Type B pancreatic cell (in vitro differentiated cells): ENCODE data around the gene LRBA. TPM values are rescaled to one million over a fixed set of nuclear protein-coding genes. Genes with fewer than 3 reads are reported as not detected.

ENCODE experiments used
- DNase-seq: peaks from one replicate; pipeline ENCODE4 v3.0.0; 2021; ENCODE audit warnings: mixed read lengths; ENCODE audit not compliant: unreplicated experiment; ENCODE audit errors: extremely low spot score
- H3K27ac Mint-ChIP-seq: 2 replicates; pipeline ENCODE4 v1.8.0; 2021; ENCODE audit warnings: mild to moderate bottlenecking, mixed read lengths
- H3K27me3 Mint-ChIP-seq: 2 replicates; pipeline ENCODE4 v1.8.0; 2021; ENCODE audit warnings: mixed read lengths
- H3K36me3 Mint-ChIP-seq: 2 replicates; pipeline ENCODE4 v1.8.0; 2021; ENCODE audit warnings: mixed read lengths
- H3K4me1 Mint-ChIP-seq: one replicate; pipeline ENCODE4 v1.8.0; 2021; ENCODE audit warnings: mixed read lengths; ENCODE audit not compliant: unreplicated experiment
- H3K4me3 Mint-ChIP-seq: 2 replicates; pipeline ENCODE4 v1.8.0; 2021; ENCODE audit warnings: mild to moderate bottlenecking, mixed read lengths
- H3K9me3 Mint-ChIP-seq: 2 replicates; pipeline ENCODE4 v1.8.0; 2021; ENCODE audit warnings: mixed read lengths
- total RNA-seq: library from RNA; stranded (reverse); gene quantifications from 2 replicates; pipeline ENCODE4 v1.2.1, GENCODE V29; 2021; ENCODE audit warnings: low replicate concordance
- TF ChIP-seq, protein P1 (sequence below): fragments of 200-600 bp; sonication (generic); conservative IDR thresholded peaks from 2 replicates; pipeline ENCODE4 v1.5.0; 2021; ENCODE audit warnings: antibody characterized with exemption, mild to moderate bottlenecking

LRBA gene
- total RNA-seq, 1 donor from 2014 or later = 64.5 TPM

DNA sequence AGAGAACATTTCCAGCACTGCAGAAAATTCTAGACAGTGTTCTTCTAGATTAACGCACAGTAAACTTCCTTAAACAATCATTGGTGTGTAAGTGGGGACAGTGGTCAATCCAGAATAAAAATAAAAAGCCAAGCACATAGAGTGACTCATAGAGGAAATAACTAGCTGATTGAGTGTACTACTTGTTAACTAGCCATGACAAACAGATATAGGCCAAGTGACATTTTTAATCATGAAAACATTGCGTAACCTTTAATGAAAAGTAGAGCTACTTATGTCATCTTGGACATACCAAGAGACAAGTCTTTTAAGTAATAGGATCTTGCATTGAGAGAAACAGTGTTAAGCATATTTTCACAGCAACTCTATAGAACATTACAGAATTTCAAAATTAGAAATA lies 667.0 kb downstream of the LRBA start:
- no peaks in the 10 kb centered on the region for H3K9me3 Mint-ChIP-seq
- peaks cover 13% of the 10 kb centered on the region for H3K4me1 Mint-ChIP-seq
- DNase-seq = no peak
- H3K27ac Mint-ChIP-seq = no peak overlapping the region
- TF ChIP-seq, protein P1, sequence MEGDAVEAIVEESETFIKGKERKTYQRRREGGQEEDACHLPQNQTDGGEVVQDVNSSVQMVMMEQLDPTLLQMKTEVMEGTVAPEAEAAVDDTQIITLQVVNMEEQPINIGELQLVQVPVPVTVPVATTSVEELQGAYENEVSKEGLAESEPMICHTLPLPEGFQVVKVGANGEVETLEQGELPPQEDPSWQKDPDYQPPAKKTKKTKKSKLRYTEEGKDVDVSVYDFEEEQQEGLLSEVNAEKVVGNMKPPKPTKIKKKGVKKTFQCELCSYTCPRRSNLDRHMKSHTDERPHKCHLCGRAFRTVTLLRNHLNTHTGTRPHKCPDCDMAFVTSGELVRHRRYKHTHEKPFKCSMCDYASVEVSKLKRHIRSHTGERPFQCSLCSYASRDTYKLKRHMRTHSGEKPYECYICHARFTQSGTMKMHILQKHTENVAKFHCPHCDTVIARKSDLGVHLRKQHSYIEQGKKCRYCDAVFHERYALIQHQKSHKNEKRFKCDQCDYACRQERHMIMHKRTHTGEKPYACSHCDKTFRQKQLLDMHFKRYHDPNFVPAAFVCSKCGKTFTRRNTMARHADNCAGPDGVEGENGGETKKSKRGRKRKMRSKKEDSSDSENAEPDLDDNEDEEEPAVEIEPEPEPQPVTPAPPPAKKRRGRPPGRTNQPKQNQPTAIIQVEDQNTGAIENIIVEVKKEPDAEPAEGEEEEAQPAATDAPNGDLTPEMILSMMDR = no peak
- peaks cover 16% of the 10 kb centered on the region for H3K36me3 Mint-ChIP-seq
- H3K27me3 Mint-ChIP-seq = no peaks in the 10 kb centered on the region
- no peak overlapping the region for H3K4me3 Mint-ChIP-seq

DNA sequence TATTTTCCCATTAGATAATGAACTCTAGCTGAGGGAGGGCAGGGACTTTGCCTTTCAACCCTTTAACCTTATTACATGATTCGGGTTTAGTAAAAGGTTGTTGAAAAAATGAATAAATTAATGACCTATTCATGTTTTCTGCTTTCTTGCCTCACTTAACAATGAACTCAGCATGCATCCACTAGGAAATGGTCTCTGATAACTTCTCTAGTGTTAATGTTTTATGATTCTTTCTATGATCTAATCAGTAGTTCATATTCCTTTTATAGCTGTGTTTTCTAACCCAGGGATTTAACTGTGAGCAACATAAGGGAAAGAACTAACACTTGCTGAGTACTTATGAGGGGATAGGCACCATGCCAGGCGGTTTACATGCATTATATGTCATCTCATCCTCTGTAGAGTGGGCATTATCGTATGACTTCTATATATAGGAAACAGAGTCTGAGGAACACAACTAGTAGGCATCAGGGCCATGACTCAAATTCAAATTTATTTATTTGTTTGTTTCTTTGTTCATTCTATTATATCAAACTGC lies 669.8 kb downstream of the LRBA start:
- Mint-ChIP-seq H3K36me3 (peaks cover 21% of the 10 kb centered on the region), H3K4me1 (peaks cover 8% of the 10 kb centered on the region)
- TF ChIP-seq, protein P1 = no peak

DNA sequence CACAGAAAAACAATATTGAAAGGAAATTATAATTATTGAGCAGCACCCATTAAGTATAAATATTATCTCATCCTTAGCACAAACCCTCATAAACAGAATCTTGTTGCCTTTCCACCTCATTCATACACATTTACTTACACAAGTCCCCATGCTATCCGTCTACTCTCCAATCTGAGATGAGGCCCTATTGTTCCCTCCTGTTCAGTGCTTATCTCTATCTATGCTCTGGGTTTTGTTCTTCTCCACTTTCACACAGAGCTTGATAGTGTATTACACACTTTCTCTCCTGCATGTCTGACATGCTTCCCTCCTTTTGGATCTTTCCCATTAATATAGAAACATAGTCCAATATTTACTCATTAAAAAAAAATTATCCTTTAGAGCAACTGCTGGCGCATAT lies 671.3 kb downstream of the LRBA start:
- Mint-ChIP-seq H3K4me3 (no peak overlapping the region), H3K4me1 (peaks cover 8% of the 10 kb centered on the region), H3K27me3 (no peaks in the 10 kb centered on the region), H3K36me3 (peaks cover 20% of the 10 kb centered on the region), H3K9me3 (no peaks in the 10 kb centered on the region), H3K27ac (no peak overlapping the region)
- DNase-seq = no peak
- TF ChIP-seq, protein P1 = no peak

More for the DNA sequence above, 669.8 kb downstream of the LRBA start:
- Mint-ChIP-seq H3K27ac (no peak overlapping the region), H3K4me3 (no peak overlapping the region), H3K27me3 (no peaks in the 10 kb centered on the region), H3K9me3 (no peaks in the 10 kb centered on the region)
- no peak for DNase-seq

DNA sequence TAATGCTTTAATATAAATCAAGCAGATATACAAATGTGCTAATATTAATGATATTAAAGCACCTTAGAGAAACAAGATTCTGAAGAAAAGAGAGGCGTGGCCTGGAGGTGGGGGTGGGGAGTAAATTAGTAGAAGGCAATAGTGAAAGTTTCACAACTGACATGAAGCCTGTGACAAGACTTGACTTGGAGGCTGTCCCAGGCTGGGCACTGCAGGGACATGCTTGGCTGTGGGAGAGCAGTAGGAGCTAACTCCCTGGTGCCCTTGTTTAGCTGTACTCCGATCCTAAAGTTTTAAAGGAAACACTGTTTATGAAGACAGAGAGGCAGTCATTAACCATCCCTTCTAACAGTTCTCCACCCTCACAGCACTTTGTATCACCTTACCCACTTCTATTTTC lies 672.1 kb downstream of the LRBA start:
- Mint-ChIP-seq H3K4me3 (no peak overlapping the region), H3K4me1 (peaks cover 14% of the 10 kb centered on the region), H3K36me3 (peaks cover 18% of the 10 kb centered on the region), H3K27ac (no peak overlapping the region), H3K27me3 (no peaks in the 10 kb centered on the region), H3K9me3 (no peaks in the 10 kb centered on the region)
- no peak for DNase-seq
- TF ChIP-seq, protein P1 = no peak

DNA sequence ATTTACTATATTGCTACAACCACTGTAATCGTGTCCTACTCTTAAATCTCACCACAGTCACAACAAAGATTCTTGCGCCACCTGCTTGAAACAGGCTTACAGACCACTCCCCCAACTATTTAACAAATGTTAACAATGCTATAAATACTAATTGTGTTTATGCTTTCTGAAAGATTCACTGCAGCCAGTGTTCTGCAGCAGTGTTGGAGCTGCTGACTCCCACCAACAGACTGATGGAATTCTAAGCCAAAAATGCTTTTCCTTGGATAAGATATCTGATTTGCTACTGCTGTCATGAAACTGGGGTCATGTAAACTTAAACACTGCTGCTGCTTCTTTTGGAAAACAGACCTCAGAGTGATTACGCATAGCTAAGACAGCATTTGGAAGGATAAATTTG lies 677.4 kb downstream of the LRBA start:
- no peaks in the 10 kb centered on the region for H3K9me3 Mint-ChIP-seq
- peaks cover 5% of the 10 kb centered on the region for H3K36me3 Mint-ChIP-seq
- no peak overlapping the region for H3K27ac Mint-ChIP-seq
- no peak for DNase-seq
- peaks cover 9% of the 10 kb centered on the region for H3K4me1 Mint-ChIP-seq
- TF ChIP-seq, protein P1 = no peak
- no peak overlapping the region for H3K4me3 Mint-ChIP-seq
- no peaks in the 10 kb centered on the region for H3K27me3 Mint-ChIP-seq
